H54 (cell line): ENCODE measurements around the gene SIDT1.

Experiments used
- DNase-seq: peaks from one replicate; pipeline ENCODE4 v3.0.0; 2011; ENCODE audit warnings: low spot score, mixed read lengths; ENCODE audit not compliant: insufficient read length
- FAIRE-seq: peaks from 3 replicates; lab custom pipeline; 2011; peaks lifted over from hg19 to GRCh38; lab: Jason Lieb, UNC
- POLR2A ChIP-seq: IDR thresholded peaks from 2 replicates; pipeline ENCODE4 v1.6.1; 2011; ENCODE audit warnings: low read depth, mild to moderate bottlenecking, low read length

The SIDT1 gene

GRCh38 chr3:113556946-113557335, 24.6 kb downstream of the SIDT1 start:
- no peak for TF ChIP-seq POLR2A
- DNase-seq (no peak), FAIRE-seq (no peak)

GRCh38 chr3:113557374-113557773, 25.0 kb downstream of the SIDT1 start:
- FAIRE-seq (peak; percentile 65), DNase-seq (no peak)
- TF ChIP-seq POLR2A, result no peak

- DNase-seq (no peak), FAIRE-seq (no peak)
- no peak for TF ChIP-seq POLR2A
Observed at GRCh38 chr3:113559009-113559408, 26.7 kb downstream of the SIDT1 start.

- no peak for TF ChIP-seq POLR2A
- no peak for DNase-seq
- FAIRE-seq, result no peak
Observed at GRCh38 chr3:113560271-113560670, 27.9 kb downstream of the SIDT1 start.

- no peak for TF ChIP-seq POLR2A
- FAIRE-seq (no peak), DNase-seq (no peak)
Observed at GRCh38 chr3:113560831-113561623, 28.7 kb downstream of the SIDT1 start.

GRCh38 chr3:113565555-113565954, 33.2 kb downstream of the SIDT1 start:
- TF ChIP-seq POLR2A, result no peak
- no peak for DNase-seq
- FAIRE-seq, result no peak

- TF ChIP-seq POLR2A, result no peak
- no peak for FAIRE-seq
- DNase-seq, result no peak
Observed at GRCh38 chr3:113570158-113570557, 37.8 kb downstream of the SIDT1 start.

- DNase-seq, result no peak
- no peak for FAIRE-seq
Observed at GRCh38 chr3:113571360-113571759, 39.0 kb downstream of the SIDT1 start.

GRCh38 chr3:113573728-113574127, 41.4 kb downstream of the SIDT1 start:
- no peak for TF ChIP-seq POLR2A
- DNase-seq (no peak), FAIRE-seq (no peak)

More at GRCh38 chr3:113571360-113571759, 39.0 kb downstream of the SIDT1 start:
- no peak for TF ChIP-seq POLR2A

- TF ChIP-seq POLR2A, result no peak
- no peak for FAIRE-seq
- DNase-seq, result no peak
Observed at GRCh38 chr3:113574213-113574612, 41.9 kb downstream of the SIDT1 start.

- DNase-seq (no peak), FAIRE-seq (no peak)
- TF ChIP-seq POLR2A, result no peak
Observed at GRCh38 chr3:113575206-113575605, 42.9 kb downstream of the SIDT1 start.

- TF ChIP-seq POLR2A, result no peak
- FAIRE-seq, result no peak
- DNase-seq, result no peak
Observed at GRCh38 chr3:113585228-113585627, 52.9 kb downstream of the SIDT1 start.

- FAIRE-seq (no peak), DNase-seq (no peak)
- TF ChIP-seq POLR2A, result no peak
Observed at GRCh38 chr3:113585720-113586119, 53.4 kb downstream of the SIDT1 start.

- no peak for TF ChIP-seq POLR2A
- no peak for FAIRE-seq
- no peak for DNase-seq
Observed at GRCh38 chr3:113588806-113589205, 56.5 kb downstream of the SIDT1 start.

GRCh38 chr3:113589971-113590370, 57.6 kb downstream of the SIDT1 start:
- no peak for TF ChIP-seq POLR2A
- FAIRE-seq (no peak), DNase-seq (no peak)
